Endothelial cell of umbilical vein (primary cell): ENCODE data around the gene SMAD7. TPM values are rescaled to one million over a fixed set of nuclear protein-coding genes. Genes with fewer than 3 reads are reported as not detected.

Experiments
- BruUV-seq: library from RNA; stranded (reverse); fragments of 400-500 nt; replicated peaks from 2 replicates; lab custom pipeline; 2021; lab: Mats Ljungman, UMichigan
- CTCF ChIA-PET: fragments of 300-600, 350-600 bp; sonication (Branson Sonifier 250); formaldehyde crosslinking; loops from one replicate; lab custom pipeline; 2021; ENCODE audit warnings: antibody characterized with exemption, inconsistent platforms; lab: Charles Lee
- POLR2A ChIA-PET: fragments of 300-600, 350-600 bp; sonication (Branson Sonifier 250); formaldehyde crosslinking; loops from one replicate; lab custom pipeline; 2021; ENCODE audit warnings: antibody characterized with exemption, inconsistent platforms; lab: Charles Lee
- DNase-seq: peaks from one replicate; pipeline ENCODE4 v3.0.0-alpha.2; 2011; ENCODE audit warnings: low read depth, low spot score
- FAIRE-seq: peaks from 2 replicates; lab custom pipeline; 2011; peaks lifted over from hg19 to GRCh38; lab: Jason Lieb, UNC
- H2AFZ ChIP-seq: 2 replicates; pipeline ENCODE4 v1.6.0; 2012; ENCODE audit warnings: low read depth, low read length, control low read depth, inconsistent platforms
- H3K27ac ChIP-seq: 2 replicates; pipeline ENCODE4 v1.5.1; 2011; ENCODE audit warnings: low read depth, mild to moderate bottlenecking, control low read depth, low read length, moderate library complexity; ENCODE audit not compliant: insufficient read depth
- H3K27me3 ChIP-seq, 2 experiments: 2 replicates each; pipeline versions ENCODE4 v1.6.0 to v1.6.1; 2011; ENCODE audit warnings: low read length in 2 of 2, mixed read lengths in 1 of 2; ENCODE audit not compliant: control insufficient read depth in 2 of 2, insufficient read depth in 2 of 2
- H3K36me3 ChIP-seq, 2 experiments: 2 replicates in 1 of 2; 3 replicates in 1 of 2; pipeline ENCODE4 v1.5.1; 2011; ENCODE audit warnings: low read length in 2 of 2, mild to moderate bottlenecking in 1 of 2, moderate library complexity in 1 of 2; ENCODE audit not compliant: control insufficient read depth in 2 of 2, insufficient read depth in 2 of 2; ENCODE audit errors: extremely low read depth in 1 of 2
- H3K4me1 ChIP-seq: 3 replicates; pipeline ENCODE4 v1.5.1; 2011; ENCODE audit warnings: mild to moderate bottlenecking, low read length; ENCODE audit not compliant: control insufficient read depth, insufficient read depth; ENCODE audit errors: extremely low read depth
- H3K4me2 ChIP-seq: 2 replicates; pipeline ENCODE4 v1.6.1; 2011; ENCODE audit warnings: low read length, control low read depth, mixed read lengths; ENCODE audit not compliant: insufficient read depth
- H3K4me3 ChIP-seq, 3 experiments: fragments of 200-600 bp in 1 of 3; sonication (generic), shearing (Covaris generic) in 1 of 3; replicated peaks in 1 of 3; 2 replicates each; pipeline ENCODE4 v1.5.1; 2011 to 2016; ENCODE audit warnings: control low read depth in 3 of 3, low read length in 3 of 3, mild to moderate bottlenecking in 2 of 3, inconsistent platforms in 1 of 3, low read depth in 1 of 3, moderate library complexity in 1 of 3; ENCODE audit not compliant: insufficient read depth in 1 of 3
- H3K79me2 ChIP-seq: 2 replicates; pipeline ENCODE4 v1.6.0; 2012; ENCODE audit warnings: low read length, inconsistent platforms; ENCODE audit not compliant: control insufficient read depth, insufficient read depth
- H3K9ac ChIP-seq: replicated peaks from 2 replicates; pipeline ENCODE3; 2011; ENCODE audit warnings: low read length, control low read depth; ENCODE audit not compliant: insufficient read depth; ENCODE audit errors: extremely low read depth
- H3K9me1 ChIP-seq: replicated peaks from 3 replicates; pipeline ENCODE4 v1.6.0; 2011; ENCODE audit warnings: mild to moderate bottlenecking, low read length; ENCODE audit not compliant: control insufficient read depth, insufficient read depth; ENCODE audit errors: extremely low read depth
- H3K9me3 ChIP-seq: replicated peaks from 2 replicates; pipeline ENCODE4 v1.5.1; 2012; ENCODE audit warnings: low read length, inconsistent platforms; ENCODE audit not compliant: control insufficient read depth, insufficient read depth
- H4K20me1 ChIP-seq: replicated peaks from 2 replicates; pipeline ENCODE3; 2011; ENCODE audit warnings: mild to moderate bottlenecking, low read length; ENCODE audit not compliant: control insufficient read depth, insufficient read depth; ENCODE audit errors: extremely low read depth
- EZH2 ChIP-seq: IDR thresholded peaks from 2 replicates; pipeline ENCODE4 v1.6.1; 2012; ENCODE audit warnings: borderline replicate concordance, low read depth, mild to moderate bottlenecking, moderate library complexity, low read length, inconsistent platforms; ENCODE audit not compliant: severe bottlenecking
- FOS ChIP-seq: IDR thresholded peaks from 2 replicates; pipeline ENCODE4 v1.6.1; 2011; ENCODE audit warnings: mild to moderate bottlenecking, low read length, moderate library complexity, borderline replicate concordance; ENCODE audit not compliant: insufficient read depth
- GATA2 ChIP-seq: IDR thresholded peaks from 2 replicates; pipeline ENCODE4 v1.7.0; 2011; ENCODE audit warnings: low read depth, mild to moderate bottlenecking, moderate library complexity, mixed read lengths, low read length; ENCODE audit not compliant: insufficient read length, insufficient read depth
- JUN ChIP-seq: IDR thresholded peaks from 2 replicates; pipeline ENCODE4 v1.6.1; 2011; ENCODE audit warnings: borderline replicate concordance, low read depth; ENCODE audit not compliant: insufficient read length, insufficient read depth
- MAX ChIP-seq: IDR thresholded peaks from 2 replicates; pipeline ENCODE4 v1.6.1; 2011; ENCODE audit not compliant: insufficient read depth, insufficient read length
- MYC ChIP-seq: IDR thresholded peaks from one replicate; pipeline ENCODE4 v1.6.1; 2011; ENCODE audit warnings: mild to moderate bottlenecking, low read depth, low read length
- POLR2A ChIP-seq: IDR thresholded peaks from 2 replicates; pipeline ENCODE4 v1.6.1; 2012; ENCODE audit warnings: low read depth, mild to moderate bottlenecking, control low read depth, low read length
- POLR2AphosphoS5 ChIP-seq: IDR thresholded peaks from 2 replicates; pipeline ENCODE4 v1.6.1; 2012; ENCODE audit warnings: low read depth, mild to moderate bottlenecking, control low read depth, low read length, moderate library complexity; ENCODE audit not compliant: insufficient read depth
- dilution Hi-C: fragments of 300-500 bp; cut with MboI; formaldehyde crosslinking; loops from one replicate; pipeline ENCODE4 v1.15.0; 2019; ENCODE audit warnings: low sequenced_read_pairs; ENCODE audit not compliant: extremely low pct_ligation_motif_present
- intact Hi-C: fragments of 100-400 bp; cut with micrococcal nuclease; formaldehyde crosslinking; loops from one replicate; pipeline ENCODE4 v1.10.0; 2022
- polyA plus RNA-seq, 4 experiments: library from polyadenylated mRNA; depleted of rRNA in 3 of 4; stranded (reverse) in 3 of 4; unstranded in 1 of 4; fragments of >200 nt; gene quantifications; 2 replicates each; pipeline versions ENCODE4 v1.2.1 to v1.2.3, GENCODE V29; 2011 to 2012; ENCODE audit warnings: missing spikeins in 1 of 4
- total RNA-seq: library from RNA; stranded (reverse); gene quantifications from 2 replicates; pipeline ENCODE4 v1.2.3, GENCODE V29; 2021
- TF ChIP-seq, protein P1 (sequence below), 2 donors: IDR thresholded peaks; 1 replicate in 1 of 2; 2 replicates in 1 of 2; pipeline ENCODE4 v1.5.1; 2011; ENCODE audit warnings: low read length in 2 of 2, mild to moderate bottlenecking in 2 of 2, moderate library complexity in 2 of 2, control low read depth in 1 of 2, inconsistent platforms in 1 of 2, low read depth in 1 of 2; ENCODE audit not compliant: insufficient read depth in 1 of 2; ENCODE audit errors: extremely low read depth in 1 of 2

Gene SMAD7
- total and polyA plus RNA-seq, 2 donors (not counting 3 experiments of a cell fraction or from before 2014, with no cell fraction given), result 3.6 to 8.0 TPM

DNA sequence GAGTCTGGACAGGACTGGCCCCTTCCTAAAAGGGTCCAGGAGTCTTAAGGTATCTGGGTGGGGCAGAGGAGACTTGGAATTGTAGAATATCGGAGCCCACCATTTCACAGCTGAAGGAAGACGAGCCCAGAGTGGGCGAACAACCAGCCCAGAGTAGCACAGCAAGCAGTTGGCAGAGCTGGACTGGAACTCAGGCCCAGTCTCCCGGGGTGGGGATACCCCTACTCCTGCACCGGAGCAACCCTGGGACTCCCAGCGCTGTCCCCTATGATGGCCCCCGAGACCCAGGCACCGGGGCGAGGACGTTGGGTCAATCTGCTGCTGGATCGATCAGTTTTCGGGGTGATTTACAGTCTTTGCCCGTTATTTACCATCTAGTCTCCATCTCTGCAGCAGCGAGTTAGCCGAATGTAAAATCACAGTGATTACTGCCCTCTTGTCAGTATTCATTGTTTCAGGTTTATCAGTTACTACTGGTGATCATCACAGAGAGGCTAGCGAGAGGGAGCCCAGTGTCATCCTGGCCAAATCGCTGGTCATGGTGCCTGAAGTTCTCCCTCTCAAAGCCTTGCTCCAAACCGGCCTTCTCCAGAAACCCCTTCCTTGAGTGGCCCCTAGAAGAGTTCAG is 75.3 kb downstream of the SMAD7 start:
- ChIA-PET POLR2A (no interaction called here), CTCF (interaction anchor here (1.0 kb wide), 1 partner anchor 104 kb away, joined by 3 read pairs; no protein-coding TSS in a partner anchor)
- TF ChIP-seq EZH2, result no peak
- no peak for TF ChIP-seq JUN
- TF ChIP-seq POLR2AphosphoS5, result no peak
- no peak for TF ChIP-seq FOS
- TF ChIP-seq MAX, result no peak
- no peak for TF ChIP-seq POLR2A
- TF ChIP-seq MYC, result no peak
- TF ChIP-seq, protein P1, sequence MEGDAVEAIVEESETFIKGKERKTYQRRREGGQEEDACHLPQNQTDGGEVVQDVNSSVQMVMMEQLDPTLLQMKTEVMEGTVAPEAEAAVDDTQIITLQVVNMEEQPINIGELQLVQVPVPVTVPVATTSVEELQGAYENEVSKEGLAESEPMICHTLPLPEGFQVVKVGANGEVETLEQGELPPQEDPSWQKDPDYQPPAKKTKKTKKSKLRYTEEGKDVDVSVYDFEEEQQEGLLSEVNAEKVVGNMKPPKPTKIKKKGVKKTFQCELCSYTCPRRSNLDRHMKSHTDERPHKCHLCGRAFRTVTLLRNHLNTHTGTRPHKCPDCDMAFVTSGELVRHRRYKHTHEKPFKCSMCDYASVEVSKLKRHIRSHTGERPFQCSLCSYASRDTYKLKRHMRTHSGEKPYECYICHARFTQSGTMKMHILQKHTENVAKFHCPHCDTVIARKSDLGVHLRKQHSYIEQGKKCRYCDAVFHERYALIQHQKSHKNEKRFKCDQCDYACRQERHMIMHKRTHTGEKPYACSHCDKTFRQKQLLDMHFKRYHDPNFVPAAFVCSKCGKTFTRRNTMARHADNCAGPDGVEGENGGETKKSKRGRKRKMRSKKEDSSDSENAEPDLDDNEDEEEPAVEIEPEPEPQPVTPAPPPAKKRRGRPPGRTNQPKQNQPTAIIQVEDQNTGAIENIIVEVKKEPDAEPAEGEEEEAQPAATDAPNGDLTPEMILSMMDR (IDR thresholded peaks at IDR 0.05; ENCODE audit: extremely low read depth in 1 of 2, insufficient read depth in 1 of 2, low read depth in 1 of 2, low read length in 2 of 2), result no peak
- TF ChIP-seq GATA2, result no peak
- dilution Hi-C loops (no loop called here), intact Hi-C loops (no loop called here)
- H4K20me1 ChIP-seq, result no peaks in the 10 kb centered on the region
- H3K79me2 ChIP-seq, result no peaks in the 10 kb centered on the region
- BruUV-seq, result no TSS peak
- H3K9me3 ChIP-seq, result no peaks in the 10 kb centered on the region
- H2AFZ ChIP-seq, result no peak overlapping the region
- H3K4me3 ChIP-seq, result no peak overlapping the region
- no peak for FAIRE-seq
- no peak overlapping the region for H3K9ac ChIP-seq
- H3K4me1 ChIP-seq, result peaks cover 8% of the 10 kb centered on the region
- no peak overlapping the region for H3K4me2 ChIP-seq
- DNase-seq, result no peak
- no peaks in the 10 kb centered on the region for H3K9me1 ChIP-seq
- no peaks in the 10 kb centered on the region for H3K36me3 ChIP-seq
- H3K27me3 ChIP-seq, result no peaks in the 10 kb centered on the region
- H3K27ac ChIP-seq, result no peak overlapping the region
